HepG2 (cell line): ENCODE measurements around the gene SEC24B. TPM values are rescaled to one million over a fixed set of nuclear protein-coding genes. Genes with fewer than 3 reads are reported as not detected.

Experiments used
- ATAC-seq: fragments of 200-7000 bp; cut with Tn5 transposase; 3 replicates; pipeline ENCODE4 v1.9.1; 2020; ENCODE audit warnings: mild to moderate bottlenecking, moderate library complexity
- BruUV-seq: library from RNA; stranded (reverse); fragments of 400-500 nt; replicated peaks from 2 replicates; lab custom pipeline; 2021; lab: Mats Ljungman, UMichigan
- CTCF ChIA-PET: fragments of 300-600 bp; formaldehyde crosslinking; extraction: SDS; loops from one replicate; lab custom pipeline; 2021; ENCODE audit warnings: low total read pairs, inconsistent platforms, low intra/inter-chr PET ratio; lab: Yijun Ruan, JAX
- POLR2A ChIA-PET: fragments of 350-600 bp; sonication (Branson Sonifier 250); formaldehyde crosslinking; loops from one replicate; lab custom pipeline; 2020; ENCODE audit warnings: antibody characterized with exemption, inconsistent platforms; lab: Yijun Ruan, JAX
- DNase-seq: peaks from one replicate; pipeline ENCODE4 v3.0.0-alpha.2; 2015; ENCODE audit warnings: low spot score
- FAIRE-seq: peaks from 3 replicates; lab custom pipeline; 2011; peaks lifted over from hg19 to GRCh38; lab: Jason Lieb, UNC
- H2AFZ ChIP-seq: one replicate; pipeline ENCODE4 v1.6.1; 2011; ENCODE audit warnings: low read length, inconsistent platforms
- H3K27ac ChIP-seq: fragments of 300-600 bp; 3 replicates; pipeline ENCODE4 v1.8.0; 2011; ENCODE audit warnings: mixed run types, mild to moderate bottlenecking, mixed read lengths, low read length, inconsistent platforms; ENCODE audit not compliant: insufficient read depth; ENCODE audit errors: extremely low read length
- H3K27me3 ChIP-seq, 2 experiments: fragments of 200-600 bp in 1 of 2; 2 replicates in 1 of 2; 3 replicates in 1 of 2; pipeline versions ENCODE4 v1.6.0 to v1.8.0; 2011; ENCODE audit warnings: low read length in 2 of 2, mild to moderate bottlenecking in 2 of 2, moderate library complexity in 2 of 2, inconsistent platforms in 1 of 2; ENCODE audit not compliant: insufficient read depth in 2 of 2, control insufficient read depth in 1 of 2
- H3K36me3 ChIP-seq, 2 experiments: fragments of 200-600 bp in 1 of 2; replicated peaks in 1 of 2; 2 replicates in 1 of 2; 3 replicates in 1 of 2; pipeline versions ENCODE4 v1.5.1 to v1.8.0; 2011; ENCODE audit warnings: low read length in 2 of 2, inconsistent platforms in 1 of 2; ENCODE audit not compliant: insufficient read depth in 2 of 2, control insufficient read depth in 1 of 2
- H3K4me1 ChIP-seq: 2 replicates; pipeline ENCODE4 v1.5.1; 2012; ENCODE audit warnings: low read length, inconsistent platforms; ENCODE audit not compliant: insufficient read depth
- H3K4me2 ChIP-seq: 2 replicates; pipeline ENCODE4 v1.6.0; 2011; ENCODE audit warnings: low read depth, low read length, inconsistent platforms
- H3K4me3 ChIP-seq, 3 experiments: fragments of 200-600 bp in 1 of 3; sonication (generic), shearing (Covaris generic) in 1 of 3; replicated peaks in 1 of 3; 2 replicates each; pipeline ENCODE4 v1.5.1; 2011 to 2016; ENCODE audit warnings: low read length in 3 of 3, inconsistent platforms in 2 of 3, low read depth in 2 of 3, mild to moderate bottlenecking in 2 of 3, control low read depth in 1 of 3, mixed read lengths in 1 of 3; ENCODE audit not compliant: insufficient read depth in 1 of 3
- H3K79me2 ChIP-seq: one replicate; pipeline ENCODE4 v1.6.1; 2011; ENCODE audit warnings: low read length, inconsistent platforms; ENCODE audit not compliant: insufficient read depth
- H3K9ac ChIP-seq: 2 replicates; pipeline ENCODE4 v1.6.0; 2011; ENCODE audit warnings: mild to moderate bottlenecking, low read depth, low read length, inconsistent platforms; ENCODE audit not compliant: insufficient read depth
- H3K9me3 ChIP-seq: 2 replicates; pipeline ENCODE4 v1.5.1; 2012; ENCODE audit warnings: mild to moderate bottlenecking, low read length
- H4K20me1 ChIP-seq: 2 replicates; pipeline ENCODE4 v1.6.0; 2011; ENCODE audit warnings: inconsistent platforms, mild to moderate bottlenecking, low read length, moderate library complexity; ENCODE audit not compliant: insufficient read depth
- BORCS8-MEF2B ChIP-seq: sonication (generic); formaldehyde crosslinking; IDR thresholded peaks from 2 replicates; pipeline ENCODE4 v1.8.0; 2022; ENCODE audit warnings: mild to moderate bottlenecking, missing genetic modification reagents
- FOXP1 ChIP-seq, 2 experiments: fragments of 450-650 bp in 1 of 2; IDR thresholded peaks; 2 replicates each; pipeline ENCODE4 v1.6.1; 2017 to 2018; ENCODE audit warnings: antibody characterized with exemption in 1 of 2
- GTF2F1 ChIP-seq: fragments of 150-350 bp; IDR thresholded peaks from 2 replicates; pipeline ENCODE4 v1.6.1; 2014; ENCODE audit warnings: low read length
- IKZF1 ChIP-seq: fragments of 450-650 bp; IDR thresholded peaks from 2 replicates; pipeline ENCODE4 v1.7.1; 2016
- IRX3 ChIP-seq: sonication (generic); formaldehyde crosslinking; IDR thresholded peaks from 2 replicates; pipeline ENCODE4 v1.8.1; 2023; ENCODE audit warnings: mild to moderate bottlenecking, low read depth, missing genetic modification reagents, borderline replicate concordance
- SRSF4 ChIP-seq: fragments of 200-400 bp; formaldehyde crosslinking; IDR thresholded peaks from one replicate; pipeline ENCODE4 v1.6.1; 2018; ENCODE audit warnings: mild to moderate bottlenecking, low read depth, low read length, moderate library complexity; ENCODE audit not compliant: poor library complexity, severe bottlenecking
- ZNF101 ChIP-seq: sonication (generic); formaldehyde crosslinking; IDR thresholded peaks from 2 replicates; pipeline ENCODE4 v1.4.0; 2020; ENCODE audit warnings: mild to moderate bottlenecking, low read depth, missing genetic modification reagents, borderline replicate concordance
- ZNF136 ChIP-seq: sonication (generic); formaldehyde crosslinking; IDR thresholded peaks from 2 replicates; pipeline ENCODE4 v1.8.1; 2022; ENCODE audit warnings: low read depth, mild to moderate bottlenecking, moderate library complexity, missing genetic modification reagents
- ZNF264 ChIP-seq: sonication (generic); formaldehyde crosslinking; IDR thresholded peaks from 2 replicates; pipeline ENCODE4 v1.4.0; 2020; ENCODE audit warnings: missing genetic modification reagents
- ZNF383 ChIP-seq: sonication (generic); formaldehyde crosslinking; IDR thresholded peaks from 2 replicates; pipeline ENCODE4 v1.4.0; 2020; ENCODE audit warnings: missing genetic modification reagents, mild to moderate bottlenecking, borderline replicate concordance
- ZNF430 ChIP-seq: sonication (generic); formaldehyde crosslinking; IDR thresholded peaks from 2 replicates; pipeline ENCODE4 v1.9.0; 2021; ENCODE audit warnings: mild to moderate bottlenecking, missing genetic modification reagents
- ZNF512 ChIP-seq: sonication (generic); formaldehyde crosslinking; IDR thresholded peaks from 2 replicates; pipeline ENCODE4 v1.4.0; 2020; ENCODE audit warnings: mild to moderate bottlenecking, missing genetic modification reagents
- ZNF558 ChIP-seq: sonication (generic); formaldehyde crosslinking; IDR thresholded peaks from 2 replicates; pipeline ENCODE4 v1.9.0; 2022; ENCODE audit warnings: mild to moderate bottlenecking, missing genetic modification reagents, borderline replicate concordance
- ZNF776 ChIP-seq: sonication (generic); formaldehyde crosslinking; IDR thresholded peaks from 2 replicates; pipeline ENCODE4 v1.4.0; 2020; ENCODE audit warnings: mild to moderate bottlenecking, missing genetic modification reagents
- in situ Hi-C: cut with HindIII; loops from 2 replicates; pipeline ENCODE4 v1.10.0; 2017; ENCODE audit warnings: low pct_unique_long_range_greater_than_20kb; ENCODE audit not compliant: extremely low pct_ligation_motif_present
- intact Hi-C: fragments of 100-400 bp; cut with micrococcal nuclease; formaldehyde crosslinking; loops from one replicate; pipeline ENCODE4 v1.10.0; 2022; ENCODE audit not compliant: unreplicated experiment
- polyA plus RNA-seq, 8 experiments: library from polyadenylated mRNA; depleted of rRNA in 3 of 8; stranded (reverse) in 7 of 8; unstranded in 1 of 8; fragments of >200 nt; fragmentation: Illumina TruSeq in 4 of 8; extraction: Trizol in 4 of 8; gene quantifications; 2 replicates each; pipeline versions ENCODE4 v1.2.1 to v1.2.3, GENCODE V29; 2011 to 2016; ENCODE audit warnings: low read depth in 4 of 8, missing spikeins in 1 of 8, mixed read lengths in 1 of 8; ENCODE audit not compliant: insufficient read depth in 1 of 8
- total RNA-seq, 5 experiments: library from RNA; depleted of rRNA; stranded (reverse); fragments of >200 nt; fragmentation: Illumina TruSeq; extraction: Trizol; gene quantifications; 2 replicates each; pipeline ENCODE4 v1.2.3, GENCODE V29; 2016; ENCODE audit warnings: low read depth in 1 of 5
- TF ChIP-seq, protein P1 (sequence below): sonication (generic); formaldehyde crosslinking; IDR thresholded peaks from 2 replicates; pipeline ENCODE4 v1.4.0; 2020; ENCODE audit warnings: mild to moderate bottlenecking, missing genetic modification reagents
- TF ChIP-seq, protein P2 (sequence below): sonication (generic); formaldehyde crosslinking; IDR thresholded peaks from 2 replicates; pipeline ENCODE4 v1.4.0; 2020; ENCODE audit warnings: mild to moderate bottlenecking, missing genetic modification reagents
- TF ChIP-seq, protein P3 (sequence below): sonication (generic); formaldehyde crosslinking; conservative IDR thresholded peaks from 2 replicates; pipeline ENCODE4 v1.8.0; 2022; ENCODE audit warnings: low read depth, missing genetic modification reagents

The SEC24B gene
- total and polyA plus RNA-seq, 2 of the 13 experiments (the other 11 are each of a cell fraction or from before 2014, with no cell fraction given), result 14.6 to 39.0 TPM

DNA sequence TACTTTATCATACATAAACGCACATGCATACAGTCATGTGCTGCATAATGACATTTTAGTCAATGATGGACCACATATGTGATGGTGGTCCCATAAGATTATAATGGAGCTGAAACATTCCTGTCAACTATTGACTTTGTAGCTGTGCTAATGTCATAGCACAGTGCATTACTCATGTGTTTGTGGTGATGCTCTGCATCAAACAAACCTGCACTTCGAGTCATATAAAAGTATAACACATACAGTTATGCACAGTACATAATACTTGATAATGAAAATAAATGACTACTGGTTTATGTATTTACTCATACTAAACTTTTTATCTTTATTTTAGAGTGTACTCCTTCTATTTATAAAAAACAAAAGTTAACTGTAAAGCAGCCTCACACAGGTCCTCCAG lies 65.9 kb downstream of the SEC24B start (continued):
- TF ChIP-seq, protein P1, sequence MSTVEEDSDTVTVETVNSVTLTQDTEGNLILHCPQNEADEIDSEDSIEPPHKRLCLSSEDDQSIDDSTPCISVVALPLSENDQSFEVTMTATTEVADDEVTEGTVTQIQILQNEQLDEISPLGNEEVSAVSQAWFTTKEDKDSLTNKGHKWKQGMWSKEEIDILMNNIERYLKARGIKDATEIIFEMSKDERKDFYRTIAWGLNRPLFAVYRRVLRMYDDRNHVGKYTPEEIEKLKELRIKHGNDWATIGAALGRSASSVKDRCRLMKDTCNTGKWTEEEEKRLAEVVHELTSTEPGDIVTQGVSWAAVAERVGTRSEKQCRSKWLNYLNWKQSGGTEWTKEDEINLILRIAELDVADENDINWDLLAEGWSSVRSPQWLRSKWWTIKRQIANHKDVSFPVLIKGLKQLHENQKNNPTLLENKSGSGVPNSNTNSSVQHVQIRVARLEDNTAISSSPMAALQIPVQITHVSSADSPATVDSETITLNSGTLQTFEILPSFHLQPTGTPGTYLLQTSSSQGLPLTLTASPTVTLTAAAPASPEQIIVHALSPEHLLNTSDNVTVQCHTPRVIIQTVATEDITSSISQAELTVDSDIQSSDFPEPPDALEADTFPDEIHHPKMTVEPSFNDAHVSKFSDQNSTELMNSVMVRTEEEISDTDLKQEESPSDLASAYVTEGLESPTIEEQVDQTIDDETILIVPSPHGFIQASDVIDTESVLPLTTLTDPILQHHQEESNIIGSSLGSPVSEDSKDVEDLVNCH (CRISPR knock-in tag), result no peak
- TF ChIP-seq BORCS8-MEF2B (CRISPR knock-in tag) (no peak), IRX3 (CRISPR knock-in tag) (no peak), SRSF4 (no peak), ZNF776 (CRISPR knock-in tag) (no peak), GTF2F1 (no peak)
- TF ChIP-seq, protein P2, sequence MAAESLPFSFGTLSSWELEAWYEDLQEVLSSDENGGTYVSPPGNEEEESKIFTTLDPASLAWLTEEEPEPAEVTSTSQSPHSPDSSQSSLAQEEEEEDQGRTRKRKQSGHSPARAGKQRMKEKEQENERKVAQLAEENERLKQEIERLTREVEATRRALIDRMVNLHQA (CRISPR knock-in tag), result no peak

DNA sequence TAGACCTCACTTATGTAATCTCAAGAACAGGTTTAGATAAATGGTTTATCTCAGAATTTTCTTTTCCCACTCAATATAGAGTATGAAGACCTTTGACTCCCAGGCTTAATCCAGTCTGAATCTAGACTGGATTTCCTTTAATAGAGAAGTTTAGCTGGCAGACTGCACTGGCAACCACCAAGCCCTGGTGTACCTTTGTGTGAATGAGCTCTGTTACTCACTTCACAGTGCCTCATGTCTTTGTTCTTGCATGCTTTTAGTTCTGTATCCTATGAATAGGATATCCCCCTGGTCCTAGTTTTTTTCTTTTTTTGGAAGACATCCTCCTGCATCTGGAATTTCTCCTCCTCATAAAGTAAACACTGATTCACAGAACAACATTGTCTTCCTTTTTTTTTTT lies 73.3 kb downstream of the SEC24B start:
- no peak for ATAC-seq
- no peak for DNase-seq
- H2AFZ ChIP-seq, result no peak overlapping the region
- in situ Hi-C loops (no loop called here), intact Hi-C loops (no loop called here)
- no peak overlapping the region for H3K4me3 ChIP-seq
- POLR2A ChIA-PET, result no interaction called here
- no peak overlapping the region for H3K4me2 ChIP-seq
- H3K27me3 ChIP-seq, result no peaks in the 10 kb centered on the region
- H3K36me3 ChIP-seq, result peaks cover 0 to 28% of the 10 kb centered on the region in 2 experiments; a peak in 3 of 5 replicates
- no peak overlapping the region for H3K27ac ChIP-seq
- no peaks in the 10 kb centered on the region for H3K9me3 ChIP-seq
- no TSS peak for BruUV-seq
- H3K9ac ChIP-seq, result no peak overlapping the region
- no peak for FAIRE-seq
- no peaks in the 10 kb centered on the region for H3K4me1 ChIP-seq
- H4K20me1 ChIP-seq, result no peaks in the 10 kb centered on the region
- TF ChIP-seq ZNF430 (CRISPR knock-in tag) (no peak), ZNF101 (CRISPR knock-in tag) (no peak), IKZF1 (no peak), FOXP1 (IDR thresholded peaks at IDR 0.05) (no peak), FOXP1 (CRISPR knock-in tag; IDR thresholded peaks at IDR 0.05) (no peak), ZNF512 (CRISPR knock-in tag) (no peak), ZNF136 (CRISPR knock-in tag) (no peak), ZNF264 (CRISPR knock-in tag) (no peak), ZNF558 (CRISPR knock-in tag) (no peak), BORCS8-MEF2B (CRISPR knock-in tag) (no peak), ZNF383 (CRISPR knock-in tag) (no peak)
- TF ChIP-seq, protein P3, sequence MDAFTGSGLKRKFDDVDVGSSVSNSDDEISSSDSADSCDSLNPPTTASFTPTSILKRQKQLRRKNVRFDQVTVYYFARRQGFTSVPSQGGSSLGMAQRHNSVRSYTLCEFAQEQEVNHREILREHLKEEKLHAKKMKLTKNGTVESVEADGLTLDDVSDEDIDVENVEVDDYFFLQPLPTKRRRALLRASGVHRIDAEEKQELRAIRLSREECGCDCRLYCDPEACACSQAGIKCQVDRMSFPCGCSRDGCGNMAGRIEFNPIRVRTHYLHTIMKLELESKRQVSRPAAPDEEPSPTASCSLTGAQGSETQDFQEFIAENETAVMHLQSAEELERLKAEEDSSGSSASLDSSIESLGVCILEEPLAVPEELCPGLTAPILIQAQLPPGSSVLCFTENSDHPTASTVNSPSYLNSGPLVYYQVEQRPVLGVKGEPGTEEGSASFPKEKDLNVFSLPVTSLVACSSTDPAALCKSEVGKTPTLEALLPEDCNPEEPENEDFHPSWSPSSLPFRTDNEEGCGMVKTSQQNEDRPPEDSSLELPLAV, result no peak
- CTCF ChIA-PET, result no interaction called here
- no peaks in the 10 kb centered on the region for H3K79me2 ChIP-seq
